LNCaP clone FGC (cell line): ENCODE measurements around the gene CHST6.
"Not testable (repeated sequence)": the region's sequence is repeated elsewhere in the genome, so short reads cannot be mapped to it uniquely, and the experiment has no call there.

ENCODE experiments used
- DNase-seq: peaks from one replicate; pipeline ENCODE4 v3.0.0-alpha.2; 2011; ENCODE audit warnings: low read depth
- H3K4me3 ChIP-seq: 2 replicates; pipeline ENCODE4 v1.5.1; 2011; ENCODE audit warnings: mild to moderate bottlenecking, low read depth, low read length, control low read depth
- CTCF ChIP-seq: IDR thresholded peaks from 2 replicates; pipeline ENCODE4 v1.5.1; 2012; ENCODE audit warnings: mild to moderate bottlenecking; ENCODE audit not compliant: control insufficient read depth, insufficient read depth; ENCODE audit errors: extremely low read depth

CHST6 gene

GRCh38 chr16:75456971-75457370 is 38.3 kb downstream of the CHST6 start:
- TF ChIP-seq CTCF = no peak
- H3K4me3 ChIP-seq = no peak overlapping the region
- DNase-seq = no peak

GRCh38 chr16:75456486-75456885 is 38.8 kb downstream of the CHST6 start:
- DNase-seq, H3K4me3 ChIP-seq: not testable (repeated sequence)

DNA sequence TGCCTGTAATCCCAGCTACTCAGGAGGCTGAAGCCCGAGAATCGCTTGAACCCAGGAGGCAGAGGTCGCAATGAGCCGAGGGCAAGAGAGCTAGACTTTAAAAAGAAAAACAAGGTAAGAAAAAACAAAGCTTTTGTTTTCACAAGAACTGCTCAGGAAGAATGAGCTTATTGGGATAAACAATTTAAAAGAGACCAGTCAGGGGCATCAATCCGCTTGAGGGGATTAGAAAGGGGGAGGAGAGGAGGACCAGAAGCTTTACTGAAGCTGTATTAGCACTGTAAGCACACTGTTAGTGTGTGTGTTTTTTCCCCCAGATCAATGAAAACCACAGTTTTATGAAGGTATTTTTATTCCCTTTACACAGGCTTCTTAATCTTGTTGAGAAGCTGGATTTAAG is 39.6 kb downstream of the CHST6 start:
- no peak for DNase-seq
- no peak for TF ChIP-seq CTCF
- no peak overlapping the region for H3K4me3 ChIP-seq

DNA sequence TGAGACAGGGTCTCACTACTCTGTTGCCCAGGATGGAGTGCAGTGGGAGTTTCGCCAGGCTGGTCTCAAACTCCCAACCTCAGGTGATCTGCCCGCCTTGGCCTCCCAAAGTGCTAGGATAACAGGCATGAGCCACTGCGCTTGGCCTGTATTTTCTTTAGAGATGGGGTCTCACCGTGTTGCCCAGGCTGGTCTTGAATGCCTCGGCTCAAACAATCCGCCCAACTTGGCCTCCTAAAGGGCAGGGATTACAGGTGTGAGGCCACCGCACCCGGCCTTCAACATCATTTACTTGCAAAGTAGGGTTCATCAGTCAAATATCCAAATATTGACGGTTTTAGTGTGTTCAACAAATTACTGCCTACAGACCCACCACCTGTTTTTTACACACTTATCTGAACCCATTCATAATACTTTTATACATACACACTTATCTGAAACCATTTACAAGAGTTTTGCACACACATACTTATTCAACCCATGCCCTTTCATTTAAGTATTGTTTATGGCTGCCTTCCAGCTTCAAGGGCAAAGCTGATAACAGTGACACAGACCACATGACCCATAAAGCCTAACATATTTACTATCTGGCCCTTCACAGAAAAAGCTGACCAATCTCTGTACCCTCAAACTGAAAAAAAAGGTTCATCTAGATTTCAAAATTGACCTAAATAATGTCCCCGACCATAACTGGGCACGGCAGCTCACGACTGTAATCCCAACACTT is 42.6 kb downstream of the CHST6 start:
- no peak overlapping the region for H3K4me3 ChIP-seq
- no peak for DNase-seq
- no peak for TF ChIP-seq CTCF

DNA sequence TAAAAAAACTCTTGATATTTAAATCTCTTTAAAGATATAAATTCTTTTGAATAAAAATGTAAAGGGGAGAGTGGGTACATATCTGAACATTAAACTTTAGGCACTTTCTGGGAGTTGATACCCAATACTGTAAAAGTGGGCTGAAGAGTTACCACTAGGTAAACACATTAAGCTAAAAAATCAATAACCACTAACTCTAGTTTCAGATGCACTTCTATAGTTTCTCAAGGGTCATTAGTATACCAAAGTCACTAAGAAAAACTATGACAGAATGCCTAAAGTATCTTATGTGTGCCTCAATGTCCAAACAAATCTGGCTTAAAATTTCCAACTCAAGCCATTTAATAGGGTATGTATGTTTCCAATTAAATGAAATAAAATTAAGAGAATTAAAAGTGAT is 48.8 kb downstream of the CHST6 start:
- TF ChIP-seq CTCF = no peak
- H3K4me3 ChIP-seq = no peak overlapping the region
- no peak for DNase-seq

GRCh38 chr16:75445298-75445697 is 49.9 kb downstream of the CHST6 start:
- no peak for DNase-seq
- TF ChIP-seq CTCF = no peak
- H3K4me3 ChIP-seq = no peak overlapping the region

DNA sequence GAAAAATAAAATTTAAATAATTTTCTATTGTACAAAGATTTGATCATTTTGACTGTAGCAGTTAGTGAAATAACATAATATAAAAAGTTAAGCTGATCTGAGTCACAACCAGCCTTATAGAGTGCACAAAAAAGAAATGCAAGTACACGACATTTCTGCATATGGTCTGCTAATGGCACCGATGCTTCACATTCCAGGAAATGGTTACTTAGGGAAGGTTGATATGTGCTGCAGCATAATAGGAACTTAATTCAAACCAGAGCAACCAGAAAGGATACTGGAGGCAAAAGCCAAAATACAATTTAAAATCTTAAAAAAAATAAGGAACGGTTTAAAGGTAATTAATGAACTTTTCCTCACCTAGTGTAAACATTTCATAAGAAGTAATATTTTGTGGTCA is 51.9 kb downstream of the CHST6 start:
- no peak overlapping the region for H3K4me3 ChIP-seq
- no peak for DNase-seq
- no peak for TF ChIP-seq CTCF
